Fibroblast of gingiva (primary cell): ENCODE data around the gene GCLC.
"Not testable (repeated sequence)": the region's sequence is repeated elsewhere in the genome, so short reads cannot be mapped to it uniquely, and the experiment has no call there.

Experiments used
- DNase-seq: peaks from one replicate; pipeline ENCODE4 v3.0.0-alpha.2; 2011; ENCODE audit warnings: low read depth

Gene GCLC

DNA sequence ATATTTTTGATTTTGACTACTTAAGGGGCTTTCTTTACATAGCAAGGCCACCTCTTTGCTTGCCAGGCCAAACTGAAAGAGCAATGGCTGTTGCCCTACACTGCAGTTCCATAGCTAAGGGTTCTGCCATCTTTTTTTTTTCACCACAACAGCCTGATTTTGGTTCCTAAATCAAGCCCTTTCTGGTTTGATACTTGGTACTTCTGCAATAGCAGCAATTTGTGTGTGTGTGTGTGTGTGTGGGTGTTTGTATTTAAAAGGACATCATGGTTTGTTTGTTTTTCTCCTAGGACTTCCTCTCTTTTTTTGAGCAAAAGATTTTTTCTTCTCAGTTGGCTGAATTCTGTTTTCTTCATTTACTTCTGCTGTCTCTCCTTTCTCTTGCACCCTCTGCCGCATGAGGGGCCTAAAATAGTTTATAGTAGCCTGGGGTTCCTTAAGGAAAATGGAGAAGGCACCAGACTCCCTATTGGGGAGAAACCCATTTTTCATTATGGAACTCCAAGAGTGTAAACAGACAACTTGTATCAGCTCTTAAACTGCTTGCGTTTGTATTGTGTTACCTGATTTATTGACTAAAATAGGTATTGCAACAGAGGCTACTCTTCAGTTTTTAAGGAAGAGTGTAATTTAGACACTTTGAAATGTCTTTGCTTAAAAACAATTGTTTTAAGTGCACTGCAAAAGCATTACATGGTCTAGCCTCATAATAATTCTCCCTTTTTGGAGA is 12.2 kb upstream of the GCLC start:
- no peak for DNase-seq

DNA sequence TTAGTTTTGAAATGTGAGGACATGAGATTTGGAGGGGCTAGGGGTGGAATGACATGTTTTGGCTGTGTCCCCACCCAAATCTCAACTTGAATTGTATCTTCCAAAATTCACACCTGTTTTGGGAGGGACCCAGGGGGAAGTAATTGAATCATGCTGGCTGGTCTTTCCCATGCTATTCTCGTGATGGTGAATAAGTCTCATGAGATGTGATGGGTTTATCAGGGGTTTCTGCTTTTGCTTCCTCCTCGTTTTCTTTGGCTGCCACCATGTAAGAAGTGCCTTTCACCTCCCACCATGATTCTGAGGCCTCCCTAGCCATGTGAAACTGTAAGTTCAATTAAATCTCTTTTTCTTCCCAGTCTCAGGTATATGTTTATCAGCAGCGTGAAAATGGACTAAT is 8.7 kb upstream of the GCLC start:
- not testable (repeated sequence) for DNase-seq

DNA sequence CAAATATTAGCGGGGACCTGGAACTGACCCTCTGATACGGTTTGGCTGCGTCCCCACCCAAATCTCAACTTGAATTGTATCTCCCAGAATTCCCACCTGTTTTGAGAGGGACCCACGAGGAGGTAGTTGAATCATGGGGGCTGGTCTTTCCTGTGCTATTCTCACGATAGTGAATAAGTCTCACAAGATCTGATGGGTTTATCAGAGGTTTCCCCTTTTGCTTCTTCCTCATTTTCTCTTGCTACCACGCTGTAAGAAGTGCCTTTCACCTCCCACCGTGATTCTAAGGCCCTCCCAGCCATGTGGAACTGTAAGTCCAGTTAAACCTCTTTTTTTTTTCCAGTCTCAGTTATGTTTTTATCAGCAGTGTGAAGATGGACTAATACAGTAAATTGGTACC is 6.8 kb upstream of the GCLC start:
- DNase-seq: not testable (repeated sequence)

DNA sequence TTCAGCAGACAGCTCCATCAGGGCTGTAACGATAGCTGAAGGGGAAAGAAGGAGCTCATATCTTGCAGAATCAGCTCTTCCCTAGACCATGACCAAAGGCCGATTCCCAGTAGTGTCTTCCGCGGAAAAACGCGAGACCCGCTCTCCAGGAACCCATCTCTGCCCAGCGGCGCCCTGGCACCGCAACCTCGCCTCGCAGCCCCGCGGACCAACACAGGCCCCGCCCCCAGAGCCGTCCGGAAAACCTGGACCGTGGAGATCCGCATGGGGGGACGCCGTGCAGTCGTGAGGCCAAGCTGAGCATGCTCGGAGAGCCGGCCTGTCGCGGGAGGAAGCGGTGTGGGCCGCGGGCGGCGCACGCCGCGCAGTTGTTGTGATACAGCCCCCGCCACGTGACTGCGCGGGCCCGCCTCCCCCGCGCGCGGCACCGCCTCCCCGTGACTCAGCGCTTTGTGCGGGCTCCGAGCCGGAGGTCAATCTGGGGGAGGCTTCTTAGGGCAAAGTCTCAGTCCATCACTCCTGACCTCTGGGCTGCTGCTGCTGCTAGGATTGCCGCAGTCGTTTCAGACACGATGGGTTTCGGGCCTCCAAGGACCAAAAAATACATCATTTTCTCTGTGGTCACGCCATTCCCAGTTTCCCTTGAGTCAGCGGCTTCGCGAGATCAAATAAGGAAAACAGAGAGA is 3.1 kb upstream of the GCLC start:
- DNase-seq: peak; percentile 98

DNA sequence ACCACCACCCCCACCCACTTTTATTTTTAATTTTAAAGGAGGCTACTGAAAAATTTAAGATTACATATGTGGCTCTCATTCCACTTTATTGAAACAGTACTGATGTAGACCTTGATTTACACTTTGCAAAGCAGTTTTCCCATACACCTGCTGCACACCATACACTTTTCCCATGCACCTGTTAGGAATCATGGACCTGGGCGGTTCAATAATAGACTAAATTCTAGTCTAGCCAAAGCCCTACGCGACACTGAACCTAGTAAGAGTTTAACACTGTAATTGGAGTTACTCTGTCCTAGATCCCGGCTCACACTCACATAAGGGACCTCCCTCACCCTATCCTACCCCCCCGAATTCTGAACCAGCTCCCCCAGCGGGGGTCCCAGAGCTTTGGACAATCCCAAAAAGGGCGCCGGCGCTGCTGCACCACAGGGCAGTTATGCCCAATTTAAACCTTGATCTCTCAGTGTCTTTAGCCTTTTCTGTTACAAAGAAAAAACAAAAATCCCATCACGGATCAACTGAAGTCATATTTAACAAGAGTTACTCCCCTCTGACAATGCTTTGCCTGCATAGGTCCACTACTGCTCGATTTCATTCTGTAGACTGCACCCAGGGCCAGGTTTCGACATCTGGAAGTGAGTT is 2.4 kb upstream of the GCLC start:
- DNase-seq: no peak

DNA sequence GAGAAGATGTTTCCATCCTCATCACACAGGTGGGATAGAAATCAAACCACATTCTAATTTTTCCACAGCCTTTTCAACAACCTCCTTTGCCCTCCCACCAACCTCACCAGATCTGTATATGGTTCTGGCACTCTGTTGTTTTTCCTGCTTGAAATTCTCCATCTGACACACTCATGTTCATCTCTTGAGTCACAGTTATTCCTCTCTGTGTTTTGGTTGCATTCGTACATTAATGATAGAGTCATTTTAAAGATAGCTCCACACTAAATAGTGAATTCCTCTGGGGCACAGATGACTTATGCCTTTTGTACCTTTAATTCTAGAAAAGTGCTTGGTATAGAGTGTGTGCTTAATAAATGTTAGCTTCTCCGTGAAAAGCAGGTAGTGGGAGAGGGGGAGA is 1.4 kb upstream of the GCLC start:
- no peak for DNase-seq

DNA sequence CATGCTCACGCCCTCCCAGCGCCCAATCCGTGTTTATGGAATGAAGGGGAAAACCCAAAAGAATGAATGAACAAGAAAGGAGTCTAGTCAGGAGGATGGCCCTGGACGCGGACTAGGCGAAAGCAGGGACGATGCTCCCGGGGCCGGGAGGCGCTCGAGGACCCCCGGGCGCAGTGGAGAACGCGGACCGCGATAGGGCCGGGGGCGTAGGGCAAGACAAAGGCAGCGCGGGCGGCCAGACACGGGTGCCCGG is 758 bp downstream of the GCLC start:
- DNase-seq: no peak

DNA sequence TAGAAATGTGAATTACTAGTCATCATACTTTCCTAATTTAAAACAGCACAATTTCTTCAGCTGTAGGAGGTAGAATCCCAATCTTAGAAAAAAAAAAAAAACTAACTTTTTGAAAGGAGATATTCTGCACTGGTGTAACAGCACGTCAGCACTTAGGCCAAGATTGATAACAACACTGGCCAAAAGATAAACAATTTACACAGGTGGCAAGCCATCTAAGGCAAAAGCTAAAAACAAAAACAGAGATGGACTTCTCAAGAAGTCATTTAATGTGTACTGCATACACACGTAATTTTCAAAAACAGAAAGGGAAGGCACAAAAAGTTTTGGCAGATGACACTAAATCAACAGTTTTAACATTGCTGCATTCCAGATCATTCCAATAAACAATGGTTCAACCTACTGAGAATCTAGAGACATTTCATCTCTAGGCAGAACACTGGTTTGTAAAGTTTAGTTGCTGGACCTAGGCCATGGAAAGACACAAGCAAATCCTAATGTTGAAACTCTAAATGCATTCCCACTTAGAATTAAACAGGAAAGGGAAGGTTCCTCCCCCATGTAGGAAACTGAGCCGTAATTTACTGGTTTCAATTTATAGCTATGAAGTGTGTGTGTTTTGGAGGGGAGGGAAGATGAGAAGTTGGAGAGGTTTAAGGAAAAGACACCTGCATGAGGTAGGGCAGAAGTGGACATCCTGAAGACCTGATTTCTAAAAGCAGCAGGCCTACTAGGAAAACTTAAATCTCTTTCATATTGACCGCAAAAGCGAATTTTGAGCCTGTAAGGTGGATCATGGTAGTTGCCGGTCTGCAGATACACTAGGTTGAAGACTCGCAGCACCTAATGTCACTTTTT is 1.3 kb downstream of the GCLC start:
- DNase-seq: peak; percentile 35

DNA sequence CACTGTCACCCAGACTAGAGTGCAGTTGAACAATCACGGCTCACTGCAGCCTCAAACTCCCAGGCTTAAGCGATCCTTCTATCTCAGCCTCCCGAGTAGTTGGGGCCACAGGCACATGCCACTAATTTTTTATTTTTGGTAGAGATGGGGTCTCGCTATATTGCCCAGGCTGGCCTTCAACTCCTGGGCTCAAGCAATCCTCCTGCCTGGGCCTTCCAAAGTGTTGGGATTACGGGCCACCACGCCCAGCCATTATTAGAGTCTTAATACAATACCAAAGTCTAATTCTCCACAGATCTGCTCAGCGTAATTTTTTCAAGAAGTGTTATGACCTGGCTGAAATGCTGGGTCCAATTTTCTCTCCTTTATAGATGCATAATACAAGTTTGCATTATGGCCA is 3.0 kb downstream of the GCLC start:
- DNase-seq: no peak

DNA sequence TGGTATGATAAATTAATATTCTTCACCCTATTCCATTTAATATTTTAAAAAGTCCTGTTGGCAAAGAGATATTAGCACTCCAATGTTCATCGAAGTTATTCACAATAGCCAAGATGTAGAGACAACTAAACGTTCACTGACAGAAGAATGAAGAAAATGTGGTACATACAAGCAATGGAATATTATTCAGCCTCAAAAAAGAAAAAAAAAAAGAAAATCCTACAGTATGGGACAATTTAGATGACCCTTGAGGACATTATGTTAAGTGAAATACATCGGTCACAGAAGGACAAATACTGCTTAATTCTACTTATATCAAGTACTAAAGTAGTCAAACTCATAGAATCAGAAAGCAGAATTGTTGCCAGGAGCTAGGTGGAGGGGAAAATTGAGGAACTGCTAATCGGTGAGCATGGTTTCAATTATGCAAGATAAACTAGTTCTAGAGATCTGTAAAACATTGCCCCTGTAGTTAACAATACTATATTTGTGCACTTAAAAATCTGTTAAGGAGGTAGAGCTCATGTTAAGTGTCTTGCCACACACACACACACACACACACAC is 4.7 kb downstream of the GCLC start:
- DNase-seq: no peak

DNA sequence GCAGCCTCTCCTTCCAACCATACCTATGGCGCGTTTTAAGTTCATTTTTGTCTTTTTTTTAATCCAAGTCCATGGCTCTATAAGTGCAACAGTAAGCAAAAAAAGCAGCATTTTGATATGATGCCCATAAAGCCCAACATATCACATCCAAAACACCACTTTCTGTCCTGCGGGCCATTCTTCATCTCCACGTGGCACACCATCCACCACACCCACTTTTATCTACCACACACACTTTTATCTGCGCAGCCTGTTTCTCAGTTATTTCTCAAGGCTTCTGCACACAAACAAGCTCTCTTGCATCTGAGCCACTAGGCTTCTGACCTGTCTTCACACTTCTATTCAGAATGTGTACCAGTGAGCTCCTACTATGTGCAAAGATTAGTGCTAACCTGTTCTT is 5.3 kb downstream of the GCLC start:
- DNase-seq: no peak

DNA sequence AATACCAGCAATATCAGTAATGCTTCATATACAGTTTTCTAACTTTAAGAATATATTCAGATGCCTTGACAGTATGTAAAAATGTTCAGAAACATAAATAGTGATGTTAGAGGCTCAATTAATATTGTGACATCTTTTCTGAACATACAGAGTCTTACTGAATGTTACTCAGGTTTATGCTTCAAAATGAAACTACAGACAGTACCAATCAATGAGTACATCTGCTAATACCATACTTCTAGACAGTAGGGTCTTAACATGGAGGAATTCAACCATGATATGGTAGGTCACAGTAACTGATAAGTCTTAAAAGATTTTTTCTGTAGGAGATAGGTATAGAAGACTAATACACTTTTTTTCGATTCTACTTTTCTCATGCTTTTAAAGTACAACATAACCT is 8.3 kb downstream of the GCLC start:
- DNase-seq: no peak

DNA sequence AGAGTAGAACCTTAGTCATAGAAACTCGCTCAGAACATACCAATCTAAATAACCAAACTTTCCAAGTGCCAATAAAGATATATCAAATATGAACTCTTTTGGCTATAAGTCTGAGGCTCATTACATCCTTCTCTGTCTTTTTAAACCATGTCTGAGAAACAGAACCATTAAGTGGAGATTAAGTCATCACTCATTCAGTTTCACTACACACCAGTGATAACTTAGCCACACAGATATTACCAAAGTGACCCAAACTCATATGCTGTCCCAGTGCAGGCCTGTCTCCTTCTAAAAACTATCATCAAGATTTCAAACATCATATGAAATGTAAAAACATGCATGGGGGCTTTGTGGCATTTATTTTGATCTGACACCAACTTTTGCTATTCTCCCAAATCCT is 12.0 kb downstream of the GCLC start:
- no peak for DNase-seq

DNA sequence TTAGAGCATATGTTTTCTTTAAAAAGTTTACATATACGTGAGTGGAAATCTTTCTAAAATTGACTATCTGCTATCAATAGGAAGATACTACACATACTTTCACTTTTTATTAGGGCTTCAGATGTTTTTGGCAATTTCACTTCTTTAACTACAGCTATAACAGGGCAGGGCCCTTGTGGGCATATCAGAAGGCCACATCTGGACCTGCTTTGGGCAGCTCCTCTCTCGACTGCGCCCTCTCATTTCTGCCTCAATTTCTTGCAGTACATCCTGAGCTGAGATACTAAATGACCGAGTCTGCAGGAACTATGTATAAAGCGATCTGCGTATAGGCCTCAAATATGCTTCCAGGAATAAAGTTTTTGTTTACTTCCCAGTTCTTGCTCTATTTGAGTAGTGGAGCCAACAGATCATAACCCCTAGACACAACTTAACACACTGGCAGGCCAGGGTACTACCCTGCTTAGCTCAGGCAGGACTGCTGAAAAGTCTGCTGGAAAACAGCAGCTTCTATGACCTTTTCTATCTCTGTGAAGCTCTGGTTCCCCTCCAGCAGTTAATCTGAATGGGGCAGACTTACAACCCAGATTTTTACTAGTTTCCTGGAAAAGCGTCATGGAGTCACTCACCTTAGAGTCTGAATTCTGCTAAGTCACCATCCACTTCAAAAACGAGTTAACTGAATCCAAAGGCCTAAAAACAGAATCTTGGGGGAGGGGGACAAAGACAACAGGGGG is 12.7 kb downstream of the GCLC start:
- no peak for DNase-seq

DNA sequence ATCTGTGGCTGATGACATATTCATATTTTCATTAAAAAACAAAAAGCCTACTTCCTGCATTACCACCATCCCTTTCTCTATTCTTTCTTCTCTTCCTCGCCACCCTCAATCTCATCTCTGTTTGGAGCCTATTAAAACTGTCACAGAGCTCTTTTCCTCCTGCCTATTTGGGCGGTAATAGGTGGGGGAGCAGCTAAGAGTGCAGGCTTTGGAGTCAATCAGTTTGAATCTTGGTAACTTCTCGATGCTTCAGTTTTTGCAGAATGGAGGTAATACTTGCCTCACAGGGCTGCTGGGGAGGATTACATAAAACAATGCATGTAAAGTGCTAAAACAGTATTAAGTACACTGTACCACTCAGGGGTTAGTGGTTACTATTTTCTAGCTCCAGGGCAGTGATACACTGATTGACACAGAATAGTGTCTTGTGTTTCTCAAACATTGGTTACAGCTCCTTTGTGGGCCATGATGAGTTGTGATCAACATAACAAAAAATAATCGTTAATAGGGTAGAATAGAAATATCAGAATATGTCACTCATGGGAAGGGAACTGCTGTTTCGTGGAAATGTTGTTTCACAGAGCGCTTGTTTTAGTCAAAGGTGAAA is 14.0 kb downstream of the GCLC start:
- no peak for DNase-seq

DNA sequence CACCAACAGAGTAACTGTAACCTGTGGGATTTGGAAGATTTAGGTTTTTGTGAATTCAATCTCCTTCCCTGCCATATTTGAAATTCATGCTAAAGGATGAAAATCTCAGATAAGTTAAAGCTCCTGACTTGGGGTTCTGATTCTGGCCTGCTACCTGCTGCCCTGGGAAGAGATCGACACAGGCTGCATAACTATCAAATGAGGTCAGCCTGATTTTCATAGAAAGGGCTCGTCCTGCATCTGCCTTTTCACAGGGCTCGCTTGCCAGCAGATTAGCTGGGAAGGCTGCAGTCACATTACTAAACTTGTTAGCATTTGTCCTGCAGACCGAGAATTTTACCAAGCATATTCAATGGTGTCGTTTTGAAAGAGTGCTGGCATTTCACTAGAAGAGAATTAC is 14.6 kb downstream of the GCLC start:
- no peak for DNase-seq

DNA sequence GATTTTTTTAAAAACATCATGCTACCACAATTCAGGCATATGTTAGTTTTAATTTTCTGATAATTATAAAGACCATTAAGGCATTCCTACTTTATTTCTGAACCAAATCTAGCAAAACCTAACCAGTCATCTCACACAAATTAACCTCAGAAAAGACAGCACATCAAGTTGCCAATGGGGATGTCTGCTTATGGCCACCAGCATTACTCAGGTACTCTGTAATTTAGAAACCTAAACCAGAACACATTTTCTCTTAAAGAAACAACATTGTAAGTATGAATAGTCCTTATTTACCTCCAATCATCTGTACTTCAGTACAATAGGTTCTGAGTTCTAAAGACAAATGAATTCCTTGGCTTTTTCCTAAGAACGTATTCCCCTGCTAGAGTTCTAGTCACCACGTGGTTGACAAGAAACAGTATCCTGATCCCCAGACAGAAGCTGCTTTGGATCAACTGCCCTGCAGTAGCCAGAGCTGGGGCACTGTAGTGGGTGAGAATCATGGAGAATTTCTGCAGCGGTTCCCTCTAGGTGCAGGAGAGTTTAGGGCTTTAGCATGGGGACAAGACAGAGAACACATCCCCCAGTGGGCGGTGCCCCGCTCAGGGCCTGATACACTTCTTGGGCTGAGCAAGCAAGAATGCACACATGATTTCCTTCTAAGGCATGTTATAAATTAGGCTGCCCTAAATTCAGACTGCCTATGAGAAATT is 15.4 kb downstream of the GCLC start:
- DNase-seq: no peak

DNA sequence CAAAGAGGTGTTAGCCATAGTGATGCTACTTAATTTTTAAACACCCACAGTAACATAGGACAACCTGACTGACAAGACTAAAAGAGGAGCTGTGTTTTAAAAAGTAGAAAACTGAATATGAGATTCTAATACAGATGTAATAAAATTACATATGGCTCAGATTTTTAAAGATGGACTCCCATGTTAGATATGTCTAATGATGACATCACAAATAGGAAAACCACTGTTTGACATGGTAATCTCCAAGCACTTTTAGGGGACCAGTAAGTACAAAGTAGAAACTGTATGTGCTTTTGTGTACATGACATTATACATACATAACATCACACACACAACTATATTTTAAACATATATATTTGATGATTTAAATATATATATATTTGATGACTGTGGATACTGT is 16.8 kb downstream of the GCLC start:
- no peak for DNase-seq

DNA sequence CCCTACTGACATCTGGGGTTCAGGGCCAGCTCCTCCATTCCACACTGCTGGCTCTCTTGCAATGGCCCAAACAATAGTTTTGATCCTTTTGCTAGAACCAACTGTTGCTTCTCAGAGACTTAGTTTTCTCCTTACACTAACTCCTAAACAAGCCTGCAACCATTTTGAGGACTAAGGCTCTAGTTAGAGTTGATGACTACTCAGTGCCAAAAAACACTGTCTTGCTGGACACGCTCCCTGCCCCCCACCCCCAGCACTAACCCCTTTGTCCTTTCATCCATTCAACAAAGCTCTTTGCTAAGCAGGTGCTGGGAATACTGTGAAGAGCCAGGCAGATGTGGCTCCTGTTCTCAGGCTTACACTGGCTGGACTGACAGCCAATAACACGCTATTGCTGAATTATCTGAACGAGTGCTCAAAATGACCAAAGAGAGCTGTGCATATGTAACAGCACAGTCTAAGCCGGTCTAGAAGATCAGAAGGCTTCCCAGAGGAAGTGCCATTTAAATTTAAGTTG is 17.6 kb downstream of the GCLC start:
- no peak for DNase-seq

DNA sequence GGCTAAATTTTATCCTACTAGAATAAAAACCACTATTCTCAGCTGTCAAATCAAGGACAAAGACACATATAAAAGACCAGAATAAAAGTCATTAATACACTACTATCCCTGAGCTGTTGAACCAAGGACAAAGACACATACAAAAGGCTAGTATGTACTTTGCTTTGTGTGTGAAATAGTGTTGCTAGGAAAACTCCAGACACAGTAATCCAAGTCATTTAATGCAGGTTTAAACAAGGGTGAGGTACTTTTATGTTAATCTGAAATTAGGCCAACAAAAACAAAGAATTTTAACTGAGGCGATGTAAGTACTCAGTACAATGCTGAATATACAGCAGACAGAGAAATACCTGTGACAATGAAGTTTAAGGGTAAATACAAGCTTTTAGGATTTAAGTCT is 18.9 kb downstream of the GCLC start:
- no peak for DNase-seq

DNA sequence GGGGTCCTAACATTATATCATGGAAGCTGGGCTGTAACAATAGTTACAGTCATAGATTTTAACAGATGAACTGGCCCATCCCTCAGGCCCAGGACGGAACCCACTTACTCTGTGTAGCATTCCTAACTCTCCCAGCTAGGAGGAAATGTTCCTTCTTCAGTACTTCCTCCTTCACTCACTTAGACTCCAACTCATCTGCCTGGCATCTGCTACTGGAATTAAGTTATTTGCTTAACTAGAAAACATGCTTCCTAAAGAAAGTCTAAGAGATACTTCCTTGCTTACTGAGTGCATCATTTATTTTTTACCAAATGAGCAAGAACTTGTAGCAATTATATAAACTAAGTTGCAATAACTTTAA is 20.5 kb downstream of the GCLC start:
- peak; percentile 38 for DNase-seq
